ENCODE results near the gene PITPNC1. TPM values are rescaled to one million over a fixed set of nuclear protein-coding genes. Genes with fewer than 3 reads are reported as not detected.

PITPNC1 gene
- total and polyA plus RNA-seq, 4 donors: 2.3 to 29.6 (median 17.8) TPM

- Histone ChIP-seq H3K9me3 (ENCODE audit: control insufficient read depth, low read length) (no peaks in the 10 kb centered on the region), H3K4me3 (ENCODE audit: low read length in 2 of 2) (no peak overlapping the region), H3K4me1 (ENCODE audit: control insufficient read depth in 1 of 2, insufficient read depth in 2 of 2, low read length in 2 of 2) (no peaks in the 10 kb centered on the region), H3K27ac (ENCODE audit: low read depth in 1 of 2, low read length in 2 of 2) (no peak overlapping the region), H3K27me3 (ENCODE audit: control insufficient read depth in 1 of 2, insufficient read depth in 2 of 2, low read length in 1 of 2) (no peaks in the 10 kb centered on the region), H3K36me3 (ENCODE audit: control insufficient read depth in 1 of 2, insufficient read depth in 2 of 2, low read length in 1 of 2) (no peaks in the 10 kb centered on the region)
- WGBS, 2 donors: 91 to 93% methylated on average over 9 of the region's 9 CpGs
- intact Hi-C loops (cut with DNase I): no loop called here
- no peak for ATAC-seq (ENCODE audit: low FRiP score)
- DNase-seq: no peak
These were observed 172.7 kb downstream of the PITPNC1 start for GRCh38 chr17:67549820-67550219.

DNA sequence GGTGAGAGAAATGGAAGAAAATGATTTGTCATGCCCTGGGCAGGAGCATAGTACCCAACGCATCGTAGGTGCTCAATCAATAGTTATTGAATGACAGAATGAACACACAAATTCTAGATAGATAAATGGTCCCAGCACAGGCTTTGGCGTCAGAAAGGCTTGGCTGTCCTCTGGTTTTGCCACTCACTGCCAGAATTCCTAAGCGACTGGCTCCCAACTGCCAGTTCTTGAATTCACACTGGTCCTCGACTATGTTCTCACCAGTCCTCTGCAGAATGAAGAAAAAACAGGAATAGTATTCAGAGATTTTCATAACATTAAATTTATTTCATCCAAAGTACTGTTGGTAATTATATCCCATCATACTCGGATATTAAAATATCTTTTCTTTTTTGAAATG is 177.6 kb downstream of the PITPNC1 start:
- Histone ChIP-seq H3K27me3 (ENCODE audit: control insufficient read depth in 1 of 2, insufficient read depth in 2 of 2, low read length in 1 of 2) (no peaks in the 10 kb centered on the region), H3K4me1 (ENCODE audit: control insufficient read depth in 1 of 2, insufficient read depth in 2 of 2, low read length in 2 of 2) (no peaks in the 10 kb centered on the region), H3K27ac (ENCODE audit: low read depth in 1 of 2, low read length in 2 of 2) (no peak overlapping the region), H3K36me3 (ENCODE audit: control insufficient read depth in 1 of 2, insufficient read depth in 2 of 2, low read length in 1 of 2) (no peaks in the 10 kb centered on the region), H3K9me3 (ENCODE audit: control insufficient read depth, low read length) (no peaks in the 10 kb centered on the region), H3K4me3 (ENCODE audit: low read length in 2 of 2) (no peak overlapping the region)
- 41 to 44% methylated on average over 6 of the region's 6 CpGs for WGBS, 2 donors
- intact Hi-C loops (cut with DNase I): no loop called here
- ATAC-seq (ENCODE audit: low FRiP score) (no peak), DNase-seq (no peak)

- WGBS, 2 donors: 91 to 93% methylated on average over 1 of the region's 1 CpG
- no peaks in the 10 kb centered on the region for H3K27me3 ChIP-seq (ENCODE audit: control insufficient read depth in 1 of 2, insufficient read depth in 2 of 2, low read length in 1 of 2)
- DNase-seq: no peak
- H3K4me3 ChIP-seq (ENCODE audit: low read length in 2 of 2): no peak overlapping the region
- no peaks in the 10 kb centered on the region for H3K4me1 ChIP-seq (ENCODE audit: control insufficient read depth in 1 of 2, insufficient read depth in 2 of 2, low read length in 2 of 2)
- no peaks in the 10 kb centered on the region for H3K9me3 ChIP-seq (ENCODE audit: control insufficient read depth, low read length)
- no peak for ATAC-seq (ENCODE audit: low FRiP score)
- no peak overlapping the region for H3K27ac ChIP-seq (ENCODE audit: low read depth in 1 of 2, low read length in 2 of 2)
- intact Hi-C loops (cut with DNase I): no loop called here
- no peaks in the 10 kb centered on the region for H3K36me3 ChIP-seq (ENCODE audit: control insufficient read depth in 1 of 2, insufficient read depth in 2 of 2, low read length in 1 of 2)
These were observed 178.8 kb downstream of the PITPNC1 start for GRCh38 chr17:67555855-67556254.

- H3K36me3 ChIP-seq (ENCODE audit: control insufficient read depth in 1 of 2, insufficient read depth in 2 of 2, low read length in 1 of 2): no peaks in the 10 kb centered on the region
- no peak overlapping the region for H3K4me3 ChIP-seq (ENCODE audit: low read length in 2 of 2)
- no peaks in the 10 kb centered on the region for H3K9me3 ChIP-seq (ENCODE audit: control insufficient read depth, low read length)
- ATAC-seq (ENCODE audit: low FRiP score) (no peak), DNase-seq (no peak)
- intact Hi-C loops (cut with DNase I): no loop called here
- no peaks in the 10 kb centered on the region for H3K27me3 ChIP-seq (ENCODE audit: control insufficient read depth in 1 of 2, insufficient read depth in 2 of 2, low read length in 1 of 2)
- no peak overlapping the region for H3K27ac ChIP-seq (ENCODE audit: low read depth in 1 of 2, low read length in 2 of 2)
- no peaks in the 10 kb centered on the region for H3K4me1 ChIP-seq (ENCODE audit: control insufficient read depth in 1 of 2, insufficient read depth in 2 of 2, low read length in 2 of 2)
- WGBS, 2 donors: 85 to 88% methylated on average over 11 of the region's 11 CpGs
These were observed 180.2 kb downstream of the PITPNC1 start for GRCh38 chr17:67557052-67557845.

DNA sequence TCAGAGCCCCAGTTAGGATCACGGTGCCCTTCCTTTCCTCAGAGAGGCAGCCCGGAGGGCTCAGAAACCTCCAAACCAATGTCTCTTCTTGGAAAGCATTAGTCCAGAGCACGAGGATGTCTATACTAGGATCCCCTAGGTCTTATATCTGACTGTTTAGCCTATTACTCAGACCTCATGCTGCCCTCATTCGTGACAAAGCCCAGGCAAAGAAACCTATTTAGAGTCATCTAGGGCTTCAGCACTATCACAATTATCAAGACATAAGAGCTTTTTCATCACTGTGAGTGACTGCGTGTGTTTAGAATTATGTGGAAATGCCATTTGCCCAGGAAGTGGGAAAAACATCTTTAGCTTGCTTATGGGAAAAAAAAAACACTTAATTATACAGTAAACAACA is 180.8 kb downstream of the PITPNC1 start:
- Histone ChIP-seq H3K4me3 (ENCODE audit: low read length in 2 of 2) (no peak overlapping the region), H3K9me3 (ENCODE audit: control insufficient read depth, low read length) (no peaks in the 10 kb centered on the region), H3K27ac (ENCODE audit: low read depth in 1 of 2, low read length in 2 of 2) (no peak overlapping the region), H3K4me1 (ENCODE audit: control insufficient read depth in 1 of 2, insufficient read depth in 2 of 2, low read length in 2 of 2) (no peaks in the 10 kb centered on the region), H3K27me3 (ENCODE audit: control insufficient read depth in 1 of 2, insufficient read depth in 2 of 2, low read length in 1 of 2) (no peaks in the 10 kb centered on the region), H3K36me3 (ENCODE audit: control insufficient read depth in 1 of 2, insufficient read depth in 2 of 2, low read length in 1 of 2) (no peaks in the 10 kb centered on the region)
- intact Hi-C loops (cut with DNase I): no loop called here
- ATAC-seq (ENCODE audit: low FRiP score): no peak
- 92 to 96% methylated on average over 5 of the region's 5 CpGs for WGBS, 2 donors
- no peak for DNase-seq

DNA sequence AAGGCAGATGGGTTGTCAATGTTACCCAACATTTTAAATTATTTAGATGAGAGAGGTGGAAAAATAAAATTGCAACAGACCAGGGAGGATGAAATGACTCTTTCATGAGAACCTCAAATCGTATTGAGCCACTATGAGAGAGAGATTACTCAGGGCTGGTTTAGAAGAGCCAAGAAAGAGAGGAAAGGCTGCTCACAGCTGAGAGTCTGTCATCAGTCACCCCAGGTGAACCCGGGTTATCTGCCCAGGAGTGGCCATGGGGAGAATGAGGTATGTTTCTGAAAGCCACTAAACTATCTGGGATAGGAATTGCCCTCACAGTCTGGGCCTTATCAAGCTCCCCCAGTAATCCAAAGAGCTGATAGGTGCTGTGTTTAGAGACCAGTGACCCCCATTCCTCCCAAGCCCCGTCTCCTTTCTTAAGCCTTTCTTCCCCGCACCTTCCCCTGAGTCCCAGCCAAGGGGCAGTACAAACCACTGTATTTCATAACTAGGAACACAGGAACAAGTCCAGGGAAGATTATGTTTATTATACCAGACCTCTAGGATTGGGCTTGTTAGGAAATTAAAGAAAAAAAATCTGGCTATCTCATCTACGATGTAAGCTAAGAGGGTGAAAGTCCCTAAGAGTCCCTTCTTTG is 181.8 kb downstream of the PITPNC1 start:
- Histone ChIP-seq H3K9me3 (ENCODE audit: control insufficient read depth, low read length) (no peaks in the 10 kb centered on the region), H3K27me3 (ENCODE audit: control insufficient read depth in 1 of 2, insufficient read depth in 2 of 2, low read length in 1 of 2) (no peaks in the 10 kb centered on the region), H3K4me3 (ENCODE audit: low read length in 2 of 2) (no peak overlapping the region), H3K27ac (ENCODE audit: low read depth in 1 of 2, low read length in 2 of 2) (no peak overlapping the region), H3K4me1 (ENCODE audit: control insufficient read depth in 1 of 2, insufficient read depth in 2 of 2, low read length in 2 of 2) (no peaks in the 10 kb centered on the region), H3K36me3 (ENCODE audit: control insufficient read depth in 1 of 2, insufficient read depth in 2 of 2, low read length in 1 of 2) (no peaks in the 10 kb centered on the region)
- ATAC-seq (ENCODE audit: low FRiP score) (no peak), DNase-seq (no peak)
- intact Hi-C loops (cut with DNase I): no loop called here
- WGBS, 2 donors: 89 to 92% methylated on average over 5 of the region's 5 CpGs

- Histone ChIP-seq H3K9me3 (ENCODE audit: control insufficient read depth, low read length) (no peaks in the 10 kb centered on the region), H3K27ac (ENCODE audit: low read depth in 1 of 2, low read length in 2 of 2) (no peak overlapping the region), H3K4me3 (ENCODE audit: low read length in 2 of 2) (no peak overlapping the region), H3K4me1 (ENCODE audit: control insufficient read depth in 1 of 2, insufficient read depth in 2 of 2, low read length in 2 of 2) (no peaks in the 10 kb centered on the region), H3K27me3 (ENCODE audit: control insufficient read depth in 1 of 2, insufficient read depth in 2 of 2, low read length in 1 of 2) (no peaks in the 10 kb centered on the region), H3K36me3 (ENCODE audit: control insufficient read depth in 1 of 2, insufficient read depth in 2 of 2, low read length in 1 of 2) (no peaks in the 10 kb centered on the region)
- DNase-seq: no peak
- intact Hi-C loops (cut with DNase I): no loop called here
- ATAC-seq (ENCODE audit: low FRiP score): no peak
- 89 to 90% methylated on average over 10 of the region's 10 CpGs for WGBS, 2 donors
These were observed 182.4 kb downstream of the PITPNC1 start for GRCh38 chr17:67559381-67559966.

- Histone ChIP-seq H3K27me3 (ENCODE audit: control insufficient read depth in 1 of 2, insufficient read depth in 2 of 2, low read length in 1 of 2) (no peaks in the 10 kb centered on the region), H3K4me1 (ENCODE audit: control insufficient read depth in 1 of 2, insufficient read depth in 2 of 2, low read length in 2 of 2) (no peaks in the 10 kb centered on the region), H3K4me3 (ENCODE audit: low read length in 2 of 2) (no peak overlapping the region), H3K9me3 (ENCODE audit: control insufficient read depth, low read length) (no peaks in the 10 kb centered on the region), H3K36me3 (ENCODE audit: control insufficient read depth in 1 of 2, insufficient read depth in 2 of 2, low read length in 1 of 2) (no peaks in the 10 kb centered on the region), H3K27ac (ENCODE audit: low read depth in 1 of 2, low read length in 2 of 2) (no peak overlapping the region)
- no peak for ATAC-seq (ENCODE audit: low FRiP score)
- DNase-seq: no peak
- intact Hi-C loops (cut with DNase I): no loop called here
- WGBS, 2 donors: 86 to 89% methylated on average over 10 of the region's 10 CpGs
These were observed 184.9 kb downstream of the PITPNC1 start for GRCh38 chr17:67562005-67562404.
